HepG2 (cell line): Measurements from ENCODE around the gene OR6V1. TPM values are rescaled to one million over a fixed set of nuclear protein-coding genes. Genes with fewer than 3 reads are reported as not detected.

ENCODE experiments used
- ATAC-seq: fragments of 200-7000 bp; cut with Tn5 transposase; 3 replicates; pipeline ENCODE4 v1.9.1; 2020; ENCODE audit warnings: mild to moderate bottlenecking, moderate library complexity
- BruUV-seq: library from RNA; stranded (reverse); fragments of 400-500 nt; replicated peaks from 2 replicates; lab custom pipeline; 2021; lab: Mats Ljungman, UMichigan
- CTCF ChIA-PET: fragments of 300-600 bp; formaldehyde crosslinking; extraction: SDS; loops from one replicate; lab custom pipeline; 2021; ENCODE audit warnings: low total read pairs, inconsistent platforms, low intra/inter-chr PET ratio; lab: Yijun Ruan, JAX
- POLR2A ChIA-PET: fragments of 350-600 bp; sonication (Branson Sonifier 250); formaldehyde crosslinking; loops from one replicate; lab custom pipeline; 2020; ENCODE audit warnings: antibody characterized with exemption, inconsistent platforms; lab: Yijun Ruan, JAX
- DNase-seq: peaks from one replicate; pipeline ENCODE4 v3.0.0-alpha.2; 2015; ENCODE audit warnings: low spot score
- FAIRE-seq: peaks from 3 replicates; lab custom pipeline; 2011; peaks lifted over from hg19 to GRCh38; lab: Jason Lieb, UNC
- H2AFZ ChIP-seq: one replicate; pipeline ENCODE4 v1.6.1; 2011; ENCODE audit warnings: low read length, inconsistent platforms
- H3K27ac ChIP-seq: fragments of 300-600 bp; 3 replicates; pipeline ENCODE4 v1.8.0; 2011; ENCODE audit warnings: mixed run types, mild to moderate bottlenecking, mixed read lengths, low read length, inconsistent platforms; ENCODE audit not compliant: insufficient read depth; ENCODE audit errors: extremely low read length
- H3K27me3 ChIP-seq, 2 experiments: fragments of 200-600 bp in 1 of 2; 2 replicates in 1 of 2; 3 replicates in 1 of 2; pipeline versions ENCODE4 v1.6.0 to v1.8.0; 2011; ENCODE audit warnings: low read length in 2 of 2, mild to moderate bottlenecking in 2 of 2, moderate library complexity in 2 of 2, inconsistent platforms in 1 of 2; ENCODE audit not compliant: insufficient read depth in 2 of 2, control insufficient read depth in 1 of 2
- H3K36me3 ChIP-seq, 2 experiments: fragments of 200-600 bp in 1 of 2; replicated peaks in 1 of 2; 2 replicates in 1 of 2; 3 replicates in 1 of 2; pipeline versions ENCODE4 v1.5.1 to v1.8.0; 2011; ENCODE audit warnings: low read length in 2 of 2, inconsistent platforms in 1 of 2; ENCODE audit not compliant: insufficient read depth in 2 of 2, control insufficient read depth in 1 of 2
- H3K4me1 ChIP-seq: 2 replicates; pipeline ENCODE4 v1.5.1; 2012; ENCODE audit warnings: low read length, inconsistent platforms; ENCODE audit not compliant: insufficient read depth
- H3K4me2 ChIP-seq: 2 replicates; pipeline ENCODE4 v1.6.0; 2011; ENCODE audit warnings: low read depth, low read length, inconsistent platforms
- H3K4me3 ChIP-seq, 3 experiments: fragments of 200-600 bp in 1 of 3; sonication (generic), shearing (Covaris generic) in 1 of 3; replicated peaks in 1 of 3; 2 replicates each; pipeline ENCODE4 v1.5.1; 2011 to 2016; ENCODE audit warnings: low read length in 3 of 3, inconsistent platforms in 2 of 3, low read depth in 2 of 3, mild to moderate bottlenecking in 2 of 3, control low read depth in 1 of 3, mixed read lengths in 1 of 3; ENCODE audit not compliant: insufficient read depth in 1 of 3
- H3K79me2 ChIP-seq: one replicate; pipeline ENCODE4 v1.6.1; 2011; ENCODE audit warnings: low read length, inconsistent platforms; ENCODE audit not compliant: insufficient read depth
- H3K9ac ChIP-seq: 2 replicates; pipeline ENCODE4 v1.6.0; 2011; ENCODE audit warnings: mild to moderate bottlenecking, low read depth, low read length, inconsistent platforms; ENCODE audit not compliant: insufficient read depth
- H3K9me3 ChIP-seq: 2 replicates; pipeline ENCODE4 v1.5.1; 2012; ENCODE audit warnings: mild to moderate bottlenecking, low read length
- H4K20me1 ChIP-seq: 2 replicates; pipeline ENCODE4 v1.6.0; 2011; ENCODE audit warnings: inconsistent platforms, mild to moderate bottlenecking, low read length, moderate library complexity; ENCODE audit not compliant: insufficient read depth
- FOXO1 ChIP-seq: sonication (generic); formaldehyde crosslinking; IDR thresholded peaks from 2 replicates; pipeline ENCODE4 v1.4.0; 2020; ENCODE audit warnings: missing genetic modification reagents
- HOXA3 ChIP-seq: sonication (generic); formaldehyde crosslinking; IDR thresholded peaks from 2 replicates; pipeline ENCODE4 v1.5.0; 2020; ENCODE audit warnings: missing genetic modification reagents
- KDM2A ChIP-seq: sonication (generic); formaldehyde crosslinking; IDR thresholded peaks from 2 replicates; pipeline ENCODE4 v1.4.0; 2020; ENCODE audit warnings: low read depth, missing genetic modification reagents, borderline replicate concordance
- MAFF ChIP-seq: IDR thresholded peaks from 2 replicates; pipeline ENCODE4 v1.6.1; 2011; ENCODE audit warnings: low read depth, low read length, improper control_type of control experiment
- NCOA2 ChIP-seq: sonication (generic); formaldehyde crosslinking; IDR thresholded peaks from 2 replicates; pipeline ENCODE4 v1.8.0; 2022; ENCODE audit warnings: inconsistent platforms
- NFE2L2 ChIP-seq: fragments of 150-350 bp; IDR thresholded peaks from 2 replicates; pipeline ENCODE4 v1.6.1; 2014; ENCODE audit warnings: low read length
- SMAD9 ChIP-seq: sonication (generic); formaldehyde crosslinking; IDR thresholded peaks from 2 replicates; pipeline ENCODE4 v1.5.1; 2020; ENCODE audit warnings: mild to moderate bottlenecking, missing genetic modification reagents
- SPEN ChIP-seq: sonication (generic); formaldehyde crosslinking; IDR thresholded peaks from 2 replicates; pipeline ENCODE4 v1.5.1; 2020; ENCODE audit warnings: low read depth, mild to moderate bottlenecking, missing genetic modification reagents
- TRIM24 ChIP-seq: sonication (generic); formaldehyde crosslinking; IDR thresholded peaks from 2 replicates; pipeline ENCODE4 v1.8.0; 2022; ENCODE audit warnings: mild to moderate bottlenecking, missing genetic modification reagents
- ZNF24 ChIP-seq: fragments of 450-650 bp; IDR thresholded peaks from 2 replicates; pipeline ENCODE4 v1.6.1; 2017; ENCODE audit warnings: antibody characterized with exemption, mild to moderate bottlenecking
- ZNF337 ChIP-seq: sonication (generic); formaldehyde crosslinking; IDR thresholded peaks from 2 replicates; pipeline ENCODE4 v1.5.1; 2020; ENCODE audit warnings: missing genetic modification reagents, low read depth, mild to moderate bottlenecking, borderline replicate concordance
- ZNF549 ChIP-seq: sonication (generic); formaldehyde crosslinking; IDR thresholded peaks from 2 replicates; pipeline ENCODE4 v1.5.0; 2020; ENCODE audit warnings: missing genetic modification reagents
- ZNF605 ChIP-seq: sonication (generic); formaldehyde crosslinking; IDR thresholded peaks from 2 replicates; pipeline ENCODE4 v1.8.0; 2022; ENCODE audit warnings: mild to moderate bottlenecking, missing genetic modification reagents
- ZNF674 ChIP-seq: sonication (generic); formaldehyde crosslinking; IDR thresholded peaks from 2 replicates; pipeline ENCODE4 v1.5.0; 2020; ENCODE audit warnings: low read depth, mild to moderate bottlenecking, missing genetic modification reagents
- ZNF83 ChIP-seq: sonication (generic); formaldehyde crosslinking; IDR thresholded peaks from 2 replicates; pipeline ENCODE4 v1.4.0; 2020; ENCODE audit warnings: missing genetic modification reagents, mild to moderate bottlenecking, borderline replicate concordance
- WGBS: methylation state at CpG from one replicate; pipeline ENCODE4 v1.1.6; 2017; ENCODE audit warnings: low lambda C conversion rate; 5-methylcytosine and 5-hydroxymethylcytosine counted together
- in situ Hi-C: cut with HindIII; loops from 2 replicates; pipeline ENCODE4 v1.10.0; 2017; ENCODE audit warnings: low pct_unique_long_range_greater_than_20kb; ENCODE audit not compliant: extremely low pct_ligation_motif_present
- intact Hi-C: fragments of 100-400 bp; cut with micrococcal nuclease; formaldehyde crosslinking; loops from one replicate; pipeline ENCODE4 v1.10.0; 2022; ENCODE audit not compliant: unreplicated experiment
- polyA plus RNA-seq, 8 experiments: library from polyadenylated mRNA; depleted of rRNA in 3 of 8; stranded (reverse) in 7 of 8; unstranded in 1 of 8; fragments of >200 nt; fragmentation: Illumina TruSeq in 4 of 8; extraction: Trizol in 4 of 8; gene quantifications; 2 replicates each; pipeline versions ENCODE4 v1.2.1 to v1.2.3, GENCODE V29; 2011 to 2016; ENCODE audit warnings: low read depth in 4 of 8, missing spikeins in 1 of 8, mixed read lengths in 1 of 8; ENCODE audit not compliant: insufficient read depth in 1 of 8
- total RNA-seq, 5 experiments: library from RNA; depleted of rRNA; stranded (reverse); fragments of >200 nt; fragmentation: Illumina TruSeq; extraction: Trizol; gene quantifications; 2 replicates each; pipeline ENCODE4 v1.2.3, GENCODE V29; 2016; ENCODE audit warnings: low read depth in 1 of 5
- TF ChIP-seq, protein P1 (sequence below): sonication (generic); formaldehyde crosslinking; IDR thresholded peaks from 2 replicates; pipeline ENCODE4 v1.4.0; 2020; ENCODE audit warnings: missing genetic modification reagents, mild to moderate bottlenecking, borderline replicate concordance
- TF ChIP-seq, protein P2 (sequence below): sonication (generic); formaldehyde crosslinking; IDR thresholded peaks from 2 replicates; pipeline ENCODE4 v1.9.0; 2021; ENCODE audit warnings: missing genetic modification reagents, borderline replicate concordance

Gene OR6V1
- total and polyA plus RNA-seq, 2 of the 13 experiments (the other 11 are each of a cell fraction or from before 2014, with no cell fraction given), result not detected

DNA sequence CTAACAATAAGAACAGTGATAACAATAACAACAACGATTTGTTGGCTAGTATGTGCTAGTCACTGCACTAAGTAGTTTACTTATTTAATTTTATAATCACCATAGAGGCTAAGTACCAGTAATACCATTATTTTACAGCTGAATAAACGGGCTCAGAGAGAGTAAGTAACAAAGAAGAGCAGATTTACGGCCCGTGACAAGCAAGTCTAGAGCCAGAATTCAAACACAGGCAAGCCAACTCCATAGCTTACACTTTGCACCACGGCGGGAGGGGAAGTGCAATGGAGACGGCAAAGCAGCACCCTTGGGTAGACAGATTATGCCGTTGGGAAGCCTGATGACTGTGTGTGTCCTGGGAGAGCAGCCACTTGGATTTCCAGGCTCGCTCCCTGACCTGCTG is 1.2 kb upstream of the OR6V1 start:
- TF ChIP-seq, protein P1, sequence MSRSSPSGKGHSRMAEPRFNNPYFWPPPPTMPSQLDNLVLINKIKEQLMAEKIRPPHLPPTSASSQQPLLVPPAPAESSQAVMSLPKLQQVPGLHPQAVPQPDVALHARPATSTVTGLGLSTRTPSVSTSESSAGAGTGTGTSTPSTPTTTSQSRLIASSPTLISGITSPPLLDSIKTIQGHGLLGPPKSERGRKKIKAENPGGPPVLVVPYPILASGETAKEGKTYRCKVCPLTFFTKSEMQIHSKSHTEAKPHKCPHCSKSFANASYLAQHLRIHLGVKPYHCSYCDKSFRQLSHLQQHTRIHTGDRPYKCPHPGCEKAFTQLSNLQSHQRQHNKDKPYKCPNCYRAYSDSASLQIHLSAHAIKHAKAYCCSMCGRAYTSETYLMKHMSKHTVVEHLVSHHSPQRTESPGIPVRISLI (CRISPR knock-in tag), result no peak
- TF ChIP-seq NFE2L2, result no peak
- no peak for TF ChIP-seq SPEN (CRISPR knock-in tag)
- ChIA-PET CTCF (no interaction called here), POLR2A (no interaction called here)
- H3K4me1 ChIP-seq, result no peaks in the 10 kb centered on the region
- no peak overlapping the region for H3K27ac ChIP-seq
- H3K79me2 ChIP-seq, result no peaks in the 10 kb centered on the region
- BruUV-seq, result no TSS peak
- in situ Hi-C loops (no loop called here), intact Hi-C loops (no loop called here)
- no peak for FAIRE-seq
- no peaks in the 10 kb centered on the region for H3K9me3 ChIP-seq
- no peak overlapping the region for H3K4me2 ChIP-seq
- H2AFZ ChIP-seq, result no peak overlapping the region
- no peaks in the 10 kb centered on the region for H3K36me3 ChIP-seq
- H3K4me3 ChIP-seq, result no peak overlapping the region
- no peak for ATAC-seq
- no peak overlapping the region for H3K9ac ChIP-seq
- peaks cover 0 to 9% of the 10 kb centered on the region in 2 experiments; a peak in 3 of 5 replicates for H3K27me3 ChIP-seq
- no peak for DNase-seq
- 50% methylated on average over 7 of the region's 9 CpGs for WGBS
- no peaks in the 10 kb centered on the region for H4K20me1 ChIP-seq

DNA sequence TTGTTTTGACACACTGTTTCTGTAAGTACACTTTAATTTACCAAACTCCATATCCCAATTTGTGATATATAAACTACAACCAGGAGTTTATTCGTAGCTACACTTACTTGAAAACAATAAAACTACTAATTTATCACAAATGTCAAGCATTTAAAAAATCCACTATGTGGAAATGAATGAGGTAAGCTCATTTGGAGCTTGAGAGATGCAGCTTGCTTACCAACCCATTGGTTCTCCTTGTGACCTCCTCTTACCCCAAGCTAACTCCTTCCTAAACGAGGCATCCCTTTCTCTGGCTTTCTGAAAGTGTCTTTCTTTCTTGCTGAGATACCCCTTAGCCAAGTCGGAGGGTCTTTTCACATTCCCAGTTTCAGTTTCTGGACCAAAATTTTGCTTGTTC is 2.5 kb downstream of the OR6V1 start:
- no peak for TF ChIP-seq ZNF24
- TF ChIP-seq ZNF605 (CRISPR knock-in tag), result no peak
- no peak for TF ChIP-seq KDM2A (CRISPR knock-in tag)
- no peak for TF ChIP-seq NCOA2 (CRISPR knock-in tag)
- no peak for TF ChIP-seq ZNF83 (CRISPR knock-in tag)
- TF ChIP-seq, protein P2, sequence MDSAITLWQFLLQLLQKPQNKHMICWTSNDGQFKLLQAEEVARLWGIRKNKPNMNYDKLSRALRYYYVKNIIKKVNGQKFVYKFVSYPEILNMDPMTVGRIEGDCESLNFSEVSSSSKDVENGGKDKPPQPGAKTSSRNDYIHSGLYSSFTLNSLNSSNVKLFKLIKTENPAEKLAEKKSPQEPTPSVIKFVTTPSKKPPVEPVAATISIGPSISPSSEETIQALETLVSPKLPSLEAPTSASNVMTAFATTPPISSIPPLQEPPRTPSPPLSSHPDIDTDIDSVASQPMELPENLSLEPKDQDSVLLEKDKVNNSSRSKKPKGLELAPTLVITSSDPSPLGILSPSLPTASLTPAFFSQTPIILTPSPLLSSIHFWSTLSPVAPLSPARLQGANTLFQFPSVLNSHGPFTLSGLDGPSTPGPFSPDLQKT (CRISPR knock-in tag), result no peak
- no peak for TF ChIP-seq HOXA3 (CRISPR knock-in tag)
- no peak for TF ChIP-seq TRIM24 (CRISPR knock-in tag)
- TF ChIP-seq ZNF549 (CRISPR knock-in tag), result no peak
- TF ChIP-seq MAFF, result no peak
- TF ChIP-seq ZNF337 (CRISPR knock-in tag), result no peak
- no peak for TF ChIP-seq SMAD9 (CRISPR knock-in tag)
- TF ChIP-seq ZNF674 (CRISPR knock-in tag), result no peak
- no peak for TF ChIP-seq FOXO1 (CRISPR knock-in tag)
- Histone ChIP-seq H3K9ac (no peak overlapping the region), H2AFZ (no peak overlapping the region), H3K4me3 (no peak overlapping the region), H3K27ac (no peak overlapping the region), H3K79me2 (no peaks in the 10 kb centered on the region), H4K20me1 (no peaks in the 10 kb centered on the region), H3K4me2 (no peak overlapping the region), H3K9me3 (no peaks in the 10 kb centered on the region), H3K36me3 (no peaks in the 10 kb centered on the region), H3K4me1 (no peaks in the 10 kb centered on the region), H3K27me3 (no peaks in the 10 kb centered on the region; a peak in 1 of 5 replicates)
- ChIA-PET CTCF (no interaction called here), POLR2A (no interaction called here)
- 0% methylated on average over 3 of the region's 3 CpGs for WGBS
- FAIRE-seq (no peak), ATAC-seq (no peak), DNase-seq (no peak)
- BruUV-seq, result no TSS peak
- in situ Hi-C loops (no loop called here), intact Hi-C loops (no loop called here)
